ENCODE measurements around the gene ABCA5. TPM values are rescaled to one million over a fixed set of nuclear protein-coding genes. Genes with fewer than 3 reads are reported as not detected.

ABCA5 gene
- total and polyA plus RNA-seq, 2 of the 13 experiments (the other 11 are each of a cell fraction or from before 2014, with no cell fraction given) = 9.7 to 10.1 TPM

DNA sequence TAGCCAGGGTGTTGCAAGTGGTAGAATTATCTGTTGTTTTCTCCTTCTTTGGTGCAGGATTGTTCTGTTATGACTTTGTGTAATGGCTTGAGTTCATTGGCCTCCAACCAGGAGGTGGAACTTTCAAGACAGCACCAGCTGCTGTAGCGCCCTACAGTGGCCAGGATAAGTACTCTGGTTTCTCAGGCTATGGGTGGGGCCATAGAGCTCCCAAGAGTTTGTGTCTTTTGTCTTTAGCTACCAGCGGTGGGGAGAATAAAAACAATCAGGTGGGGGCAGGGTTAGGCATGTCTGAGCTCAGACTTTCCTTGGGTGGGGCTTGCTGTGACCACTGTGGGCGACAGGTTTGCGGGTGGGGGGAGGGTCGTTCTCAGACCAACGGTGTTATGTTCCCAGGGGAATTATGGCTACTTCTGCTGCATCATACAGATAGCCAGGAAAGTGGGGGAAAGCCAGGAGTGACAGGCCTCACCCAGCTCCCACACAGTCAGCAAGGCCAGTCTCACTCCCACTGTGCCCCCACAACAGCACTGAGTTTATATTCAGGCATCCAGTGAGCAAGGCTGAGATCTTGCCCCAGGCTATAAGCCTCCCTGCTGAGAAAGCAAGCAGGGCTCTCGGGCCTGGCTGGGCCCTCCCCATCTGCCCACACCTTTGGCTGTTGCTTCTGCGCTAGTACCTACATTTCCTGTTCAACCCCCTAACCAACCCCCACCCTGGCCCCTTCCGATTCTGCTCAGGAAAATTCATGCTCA, 113.7 kb downstream of the ABCA5 start (continued):
- TF ChIP-seq, protein P1, sequence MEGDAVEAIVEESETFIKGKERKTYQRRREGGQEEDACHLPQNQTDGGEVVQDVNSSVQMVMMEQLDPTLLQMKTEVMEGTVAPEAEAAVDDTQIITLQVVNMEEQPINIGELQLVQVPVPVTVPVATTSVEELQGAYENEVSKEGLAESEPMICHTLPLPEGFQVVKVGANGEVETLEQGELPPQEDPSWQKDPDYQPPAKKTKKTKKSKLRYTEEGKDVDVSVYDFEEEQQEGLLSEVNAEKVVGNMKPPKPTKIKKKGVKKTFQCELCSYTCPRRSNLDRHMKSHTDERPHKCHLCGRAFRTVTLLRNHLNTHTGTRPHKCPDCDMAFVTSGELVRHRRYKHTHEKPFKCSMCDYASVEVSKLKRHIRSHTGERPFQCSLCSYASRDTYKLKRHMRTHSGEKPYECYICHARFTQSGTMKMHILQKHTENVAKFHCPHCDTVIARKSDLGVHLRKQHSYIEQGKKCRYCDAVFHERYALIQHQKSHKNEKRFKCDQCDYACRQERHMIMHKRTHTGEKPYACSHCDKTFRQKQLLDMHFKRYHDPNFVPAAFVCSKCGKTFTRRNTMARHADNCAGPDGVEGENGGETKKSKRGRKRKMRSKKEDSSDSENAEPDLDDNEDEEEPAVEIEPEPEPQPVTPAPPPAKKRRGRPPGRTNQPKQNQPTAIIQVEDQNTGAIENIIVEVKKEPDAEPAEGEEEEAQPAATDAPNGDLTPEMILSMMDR (CRISPR knock-in tag; IDR thresholded peaks at IDR 0.05) = peak; percentile 28; the same call in 1 of the 2 replicates
- TF ChIP-seq, protein P2, sequence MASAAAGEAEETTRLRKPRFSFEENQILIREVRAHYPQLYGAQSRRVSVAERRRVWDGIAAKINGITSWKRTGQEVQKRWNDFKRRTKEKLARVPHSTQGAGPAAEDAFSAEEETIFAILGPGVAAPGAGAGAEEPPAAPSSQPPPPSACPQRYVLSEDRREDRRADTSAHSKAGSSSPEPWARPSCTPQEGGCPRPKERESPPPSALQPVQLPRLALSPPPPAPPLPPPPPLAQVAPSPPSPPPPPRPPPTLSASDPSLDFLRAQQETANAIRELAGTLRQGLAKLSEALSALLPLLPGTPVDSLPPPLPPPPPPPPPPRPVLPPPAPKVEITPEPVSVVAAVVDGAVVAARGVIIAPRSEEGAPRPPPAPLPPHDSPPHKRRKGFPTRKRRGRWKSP (CRISPR knock-in tag; IDR thresholded peaks at IDR 0.05) = no peak
- TF ChIP-seq STAG1 (CRISPR knock-in tag; IDR thresholded peaks at IDR 0.05) (peak; percentile 22; the same call in 1 of the 2 replicates), ZFY (CRISPR knock-in tag; IDR thresholded peaks at IDR 0.05) (no peak), ZNF850 (CRISPR knock-in tag; conservative IDR thresholded peaks at IDR 0.05) (no peak), FOXP1 (IDR thresholded peaks at IDR 0.05) (no peak), FOXP1 (CRISPR knock-in tag; IDR thresholded peaks at IDR 0.05) (no peak), CBX5 (CRISPR knock-in tag; IDR thresholded peaks at IDR 0.05; ENCODE audit: borderline replicate concordance) (no peak), ZNF138 (CRISPR knock-in tag; IDR thresholded peaks at IDR 0.05; ENCODE audit: low read depth) (no peak)
- TF ChIP-seq, protein P3, sequence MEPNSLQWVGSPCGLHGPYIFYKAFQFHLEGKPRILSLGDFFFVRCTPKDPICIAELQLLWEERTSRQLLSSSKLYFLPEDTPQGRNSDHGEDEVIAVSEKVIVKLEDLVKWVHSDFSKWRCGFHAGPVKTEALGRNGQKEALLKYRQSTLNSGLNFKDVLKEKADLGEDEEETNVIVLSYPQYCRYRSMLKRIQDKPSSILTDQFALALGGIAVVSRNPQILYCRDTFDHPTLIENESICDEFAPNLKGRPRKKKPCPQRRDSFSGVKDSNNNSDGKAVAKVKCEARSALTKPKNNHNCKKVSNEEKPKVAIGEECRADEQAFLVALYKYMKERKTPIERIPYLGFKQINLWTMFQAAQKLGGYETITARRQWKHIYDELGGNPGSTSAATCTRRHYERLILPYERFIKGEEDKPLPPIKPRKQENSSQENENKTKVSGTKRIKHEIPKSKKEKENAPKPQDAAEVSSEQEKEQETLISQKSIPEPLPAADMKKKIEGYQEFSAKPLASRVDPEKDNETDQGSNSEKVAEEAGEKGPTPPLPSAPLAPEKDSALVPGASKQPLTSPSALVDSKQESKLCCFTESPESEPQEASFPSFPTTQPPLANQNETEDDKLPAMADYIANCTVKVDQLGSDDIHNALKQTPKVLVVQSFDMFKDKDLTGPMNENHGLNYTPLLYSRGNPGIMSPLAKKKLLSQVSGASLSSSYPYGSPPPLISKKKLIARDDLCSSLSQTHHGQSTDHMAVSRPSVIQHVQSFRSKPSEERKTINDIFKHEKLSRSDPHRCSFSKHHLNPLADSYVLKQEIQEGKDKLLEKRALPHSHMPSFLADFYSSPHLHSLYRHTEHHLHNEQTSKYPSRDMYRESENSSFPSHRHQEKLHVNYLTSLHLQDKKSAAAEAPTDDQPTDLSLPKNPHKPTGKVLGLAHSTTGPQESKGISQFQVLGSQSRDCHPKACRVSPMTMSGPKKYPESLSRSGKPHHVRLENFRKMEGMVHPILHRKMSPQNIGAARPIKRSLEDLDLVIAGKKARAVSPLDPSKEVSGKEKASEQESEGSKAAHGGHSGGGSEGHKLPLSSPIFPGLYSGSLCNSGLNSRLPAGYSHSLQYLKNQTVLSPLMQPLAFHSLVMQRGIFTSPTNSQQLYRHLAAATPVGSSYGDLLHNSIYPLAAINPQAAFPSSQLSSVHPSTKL (CRISPR knock-in tag; IDR thresholded peaks at IDR 0.05) = no peak
- TF ChIP-seq, protein P4, sequence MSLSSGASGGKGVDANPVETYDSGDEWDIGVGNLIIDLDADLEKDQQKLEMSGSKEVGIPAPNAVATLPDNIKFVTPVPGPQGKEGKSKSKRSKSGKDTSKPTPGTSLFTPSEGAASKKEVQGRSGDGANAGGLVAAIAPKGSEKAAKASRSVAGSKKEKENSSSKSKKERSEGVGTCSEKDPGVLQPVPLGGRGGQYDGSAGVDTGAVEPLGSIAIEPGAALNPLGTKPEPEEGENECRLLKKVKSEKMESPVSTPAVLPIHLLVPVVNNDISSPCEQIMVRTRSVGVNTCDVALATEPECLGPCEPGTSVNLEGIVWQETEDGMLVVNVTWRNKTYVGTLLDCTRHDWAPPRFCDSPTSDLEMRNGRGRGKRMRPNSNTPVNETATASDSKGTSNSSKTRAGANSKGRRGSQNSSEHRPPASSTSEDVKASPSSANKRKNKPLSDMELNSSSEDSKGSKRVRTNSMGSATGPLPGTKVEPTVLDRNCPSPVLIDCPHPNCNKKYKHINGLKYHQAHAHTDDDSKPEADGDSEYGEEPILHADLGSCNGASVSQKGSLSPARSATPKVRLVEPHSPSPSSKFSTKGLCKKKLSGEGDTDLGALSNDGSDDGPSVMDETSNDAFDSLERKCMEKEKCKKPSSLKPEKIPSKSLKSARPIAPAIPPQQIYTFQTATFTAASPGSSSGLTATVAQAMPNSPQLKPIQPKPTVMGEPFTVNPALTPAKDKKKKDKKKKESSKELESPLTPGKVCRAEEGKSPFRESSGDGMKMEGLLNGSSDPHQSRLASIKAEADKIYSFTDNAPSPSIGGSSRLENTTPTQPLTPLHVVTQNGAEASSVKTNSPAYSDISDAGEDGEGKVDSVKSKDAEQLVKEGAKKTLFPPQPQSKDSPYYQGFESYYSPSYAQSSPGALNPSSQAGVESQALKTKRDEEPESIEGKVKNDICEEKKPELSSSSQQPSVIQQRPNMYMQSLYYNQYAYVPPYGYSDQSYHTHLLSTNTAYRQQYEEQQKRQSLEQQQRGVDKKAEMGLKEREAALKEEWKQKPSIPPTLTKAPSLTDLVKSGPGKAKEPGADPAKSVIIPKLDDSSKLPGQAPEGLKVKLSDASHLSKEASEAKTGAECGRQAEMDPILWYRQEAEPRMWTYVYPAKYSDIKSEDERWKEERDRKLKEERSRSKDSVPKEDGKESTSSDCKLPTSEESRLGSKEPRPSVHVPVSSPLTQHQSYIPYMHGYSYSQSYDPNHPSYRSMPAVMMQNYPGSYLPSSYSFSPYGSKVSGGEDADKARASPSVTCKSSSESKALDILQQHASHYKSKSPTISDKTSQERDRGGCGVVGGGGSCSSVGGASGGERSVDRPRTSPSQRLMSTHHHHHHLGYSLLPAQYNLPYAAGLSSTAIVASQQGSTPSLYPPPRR (CRISPR knock-in tag; IDR thresholded peaks at IDR 0.05; ENCODE audit: borderline replicate concordance) = no peak
- TF ChIP-seq, protein P5, sequence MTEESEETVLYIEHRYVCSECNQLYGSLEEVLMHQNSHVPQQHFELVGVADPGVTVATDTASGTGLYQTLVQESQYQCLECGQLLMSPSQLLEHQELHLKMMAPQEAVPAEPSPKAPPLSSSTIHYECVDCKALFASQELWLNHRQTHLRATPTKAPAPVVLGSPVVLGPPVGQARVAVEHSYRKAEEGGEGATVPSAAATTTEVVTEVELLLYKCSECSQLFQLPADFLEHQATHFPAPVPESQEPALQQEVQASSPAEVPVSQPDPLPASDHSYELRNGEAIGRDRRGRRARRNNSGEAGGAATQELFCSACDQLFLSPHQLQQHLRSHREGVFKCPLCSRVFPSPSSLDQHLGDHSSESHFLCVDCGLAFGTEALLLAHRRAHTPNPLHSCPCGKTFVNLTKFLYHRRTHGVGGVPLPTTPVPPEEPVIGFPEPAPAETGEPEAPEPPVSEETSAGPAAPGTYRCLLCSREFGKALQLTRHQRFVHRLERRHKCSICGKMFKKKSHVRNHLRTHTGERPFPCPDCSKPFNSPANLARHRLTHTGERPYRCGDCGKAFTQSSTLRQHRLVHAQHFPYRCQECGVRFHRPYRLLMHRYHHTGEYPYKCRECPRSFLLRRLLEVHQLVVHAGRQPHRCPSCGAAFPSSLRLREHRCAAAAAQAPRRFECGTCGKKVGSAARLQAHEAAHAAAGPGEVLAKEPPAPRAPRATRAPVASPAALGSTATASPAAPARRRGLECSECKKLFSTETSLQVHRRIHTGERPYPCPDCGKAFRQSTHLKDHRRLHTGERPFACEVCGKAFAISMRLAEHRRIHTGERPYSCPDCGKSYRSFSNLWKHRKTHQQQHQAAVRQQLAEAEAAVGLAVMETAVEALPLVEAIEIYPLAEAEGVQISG (CRISPR knock-in tag; IDR thresholded peaks at IDR 0.05) = no peak
